OCI-LY3 (cell line): ENCODE measurements around the gene CLDND2.

Source experiments
- H2AFZ ChIP-seq: fragments of 200-600, 300-600 bp; shearing (Covaris generic); 2 replicates; pipeline ENCODE4 v1.6.0; 2014; ENCODE audit warnings: antibody characterized with exemption, low read depth, low read length
- H3K27ac ChIP-seq: fragments of 200-600, 300-600 bp; sonication (generic); 2 replicates; pipeline ENCODE4 v1.5.1; 2014; ENCODE audit warnings: mild to moderate bottlenecking, low read length, moderate library complexity, mixed read lengths
- H3K27me3 ChIP-seq: fragments of 200-600, 300-600 bp; sonication (generic); 2 replicates; pipeline ENCODE4 v1.6.1; 2014; ENCODE audit warnings: low read depth, low read length, mixed read lengths
- H3K36me3 ChIP-seq: fragments of 200-600, 300-600 bp; sonication (generic); replicated peaks from 2 replicates; pipeline ENCODE3; 2014; ENCODE audit warnings: low read depth, low read length, mixed read lengths
- H3K4me1 ChIP-seq: fragments of 300-600, 200-600 bp; sonication (generic); 2 replicates; pipeline ENCODE4 v1.6.1; 2014; ENCODE audit warnings: low read length, mixed read lengths
- H3K4me2 ChIP-seq: fragments of 200-600, 300-600 bp; sonication (generic); 2 replicates; pipeline ENCODE4 v1.6.1; 2014; ENCODE audit warnings: low read length, mixed read lengths
- H3K4me3 ChIP-seq: fragments of 300-600, 200-600 bp; sonication (generic); 2 replicates; pipeline ENCODE4 v1.5.1; 2014; ENCODE audit warnings: antibody characterized with exemption, mild to moderate bottlenecking, low read length, moderate library complexity
- H3K79me2 ChIP-seq: fragments of 300-600, 200-600 bp; shearing (Covaris generic); 2 replicates; pipeline ENCODE4 v1.6.1; 2014; ENCODE audit warnings: mild to moderate bottlenecking, low read length, mixed read lengths
- H3K9ac ChIP-seq: fragments of 300-600, 200-600 bp; shearing (Covaris generic); 2 replicates; pipeline ENCODE4 v1.6.0; 2014; ENCODE audit warnings: mild to moderate bottlenecking, low read length, moderate library complexity
- H3K9me3 ChIP-seq: fragments of 200-600, 300-600 bp; shearing (Covaris generic); 2 replicates; pipeline ENCODE4 v1.6.1; 2014; ENCODE audit warnings: low read length, mixed read lengths; ENCODE audit not compliant: insufficient read depth
- H4K20me1 ChIP-seq: fragments of 200-600, 300-600 bp; sonication (generic); 2 replicates; pipeline ENCODE4 v1.6.1; 2016; ENCODE audit warnings: low read length, mixed read lengths; ENCODE audit not compliant: insufficient read depth
- EZH2phosphoT487 ChIP-seq: fragments of 200-600 bp; shearing (Covaris generic); IDR thresholded peaks from 2 replicates; pipeline ENCODE4 v1.6.1; 2018; ENCODE audit warnings: antibody characterized with exemption, mixed run types, low read depth
- TF ChIP-seq, protein P1 (sequence below): fragments of 200-600, 300-600 bp; sonication (generic); IDR thresholded peaks from 2 replicates; pipeline ENCODE4 v1.5.1; 2014; ENCODE audit warnings: antibody characterized with exemption, low read length, low read depth

CLDND2 gene

DNA sequence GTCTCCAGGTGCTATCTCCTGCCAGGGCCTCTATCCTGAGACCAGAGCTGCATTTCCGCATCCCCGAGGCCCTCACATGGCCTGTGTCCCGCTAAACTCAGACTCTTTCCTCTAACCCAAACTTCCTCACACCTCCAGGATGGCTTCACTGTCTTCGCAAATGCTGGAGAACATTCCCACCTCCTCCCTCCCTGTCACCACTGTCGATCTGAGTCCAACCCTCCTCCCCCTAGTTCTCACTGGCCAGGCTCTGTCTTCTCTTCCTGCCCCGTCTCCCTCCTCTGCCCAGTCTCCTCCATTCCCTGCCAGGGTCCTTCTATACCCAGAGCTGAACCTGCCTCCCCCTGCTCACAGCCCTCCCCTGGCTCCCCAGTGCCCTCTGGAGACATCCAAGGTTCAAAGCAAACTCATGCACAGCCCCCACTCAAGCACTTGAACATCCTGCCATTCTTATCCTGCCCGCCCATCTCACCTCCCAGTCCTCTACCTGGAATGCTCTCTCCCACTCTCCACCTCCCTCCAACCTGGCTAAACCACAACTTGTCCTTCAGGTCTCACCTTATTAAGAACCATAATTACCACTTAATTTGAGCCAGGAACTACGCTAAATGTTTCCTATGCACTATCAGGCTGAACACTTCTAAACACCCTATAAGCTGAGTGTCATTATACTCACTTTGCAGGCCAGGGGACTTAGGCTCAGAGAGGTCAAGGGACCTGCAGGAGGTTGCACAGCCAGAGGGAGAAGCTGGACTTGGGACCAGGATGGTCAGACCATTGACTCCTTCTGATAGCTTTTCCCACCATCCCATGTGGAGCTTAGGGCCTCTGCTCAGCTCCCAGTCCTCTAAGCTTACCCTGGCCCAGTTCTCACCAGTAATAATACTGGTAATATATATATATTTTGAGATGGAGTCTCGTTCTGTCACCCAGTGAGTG lies 25.9 kb downstream of the CLDND2 start:
- H3K27ac ChIP-seq: no peak overlapping the region
- no peak for TF ChIP-seq EZH2phosphoT487
- TF ChIP-seq, protein P1, sequence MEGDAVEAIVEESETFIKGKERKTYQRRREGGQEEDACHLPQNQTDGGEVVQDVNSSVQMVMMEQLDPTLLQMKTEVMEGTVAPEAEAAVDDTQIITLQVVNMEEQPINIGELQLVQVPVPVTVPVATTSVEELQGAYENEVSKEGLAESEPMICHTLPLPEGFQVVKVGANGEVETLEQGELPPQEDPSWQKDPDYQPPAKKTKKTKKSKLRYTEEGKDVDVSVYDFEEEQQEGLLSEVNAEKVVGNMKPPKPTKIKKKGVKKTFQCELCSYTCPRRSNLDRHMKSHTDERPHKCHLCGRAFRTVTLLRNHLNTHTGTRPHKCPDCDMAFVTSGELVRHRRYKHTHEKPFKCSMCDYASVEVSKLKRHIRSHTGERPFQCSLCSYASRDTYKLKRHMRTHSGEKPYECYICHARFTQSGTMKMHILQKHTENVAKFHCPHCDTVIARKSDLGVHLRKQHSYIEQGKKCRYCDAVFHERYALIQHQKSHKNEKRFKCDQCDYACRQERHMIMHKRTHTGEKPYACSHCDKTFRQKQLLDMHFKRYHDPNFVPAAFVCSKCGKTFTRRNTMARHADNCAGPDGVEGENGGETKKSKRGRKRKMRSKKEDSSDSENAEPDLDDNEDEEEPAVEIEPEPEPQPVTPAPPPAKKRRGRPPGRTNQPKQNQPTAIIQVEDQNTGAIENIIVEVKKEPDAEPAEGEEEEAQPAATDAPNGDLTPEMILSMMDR: no peak

DNA sequence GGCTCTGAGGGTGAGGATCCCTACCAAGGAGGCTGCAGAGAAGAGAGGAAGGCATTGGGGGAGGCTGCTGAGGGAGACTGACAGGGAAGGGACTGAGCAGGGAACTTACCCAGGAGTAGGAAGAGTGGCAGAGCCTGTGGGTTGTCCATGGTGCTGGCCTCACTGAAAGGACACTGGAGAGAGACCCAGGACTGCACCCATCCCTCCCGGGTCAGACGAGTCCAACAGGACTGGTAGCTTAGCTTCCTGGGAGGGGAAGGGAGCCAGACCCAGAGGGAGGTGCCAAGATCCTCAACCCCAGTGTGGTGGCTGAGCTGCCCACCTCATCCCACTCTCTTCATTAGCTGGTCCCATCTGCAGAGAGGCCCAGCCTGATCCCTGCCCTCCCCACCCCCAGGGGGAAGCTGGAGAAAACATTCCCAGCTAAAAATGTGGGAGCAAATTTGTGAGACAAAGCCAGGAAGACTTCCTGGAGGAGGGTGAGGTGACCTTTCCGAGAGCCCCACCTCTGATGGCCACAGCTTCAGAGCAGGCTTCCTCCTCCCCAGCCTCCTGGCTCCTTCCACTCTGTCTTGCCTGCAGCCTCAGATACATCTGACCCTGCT lies 26.7 kb downstream of the CLDND2 start, which contains the start of gene VSIG10L:
TSS of gene VSIG10L (minus strand) at position 164 of the 605 bp plus-strand sequence. CDS start at position 149, 15 bp downstream.
- Histone ChIP-seq H3K4me1 (peaks cover 19% of the 10 kb centered on the region), H3K9ac (no peak within 1 kb of the TSS), H2AFZ (no peak within 1 kb of the TSS), H3K27ac (no peak within 1 kb of the TSS), H3K36me3 (peaks cover 9% of the 10 kb centered on the region), H4K20me1 (no peaks in the 10 kb centered on the region), H3K79me2 (no peaks in the 10 kb centered on the region), H3K4me2 (no peak within 1 kb of the TSS), H3K9me3 (no peaks in the 10 kb centered on the region), H3K27me3 (peaks cover 9% of the 10 kb centered on the region; the same call in 1 of the 2 replicates), H3K4me3 (no peak within 1 kb of the TSS)
- TF ChIP-seq EZH2phosphoT487: no peak
- TF ChIP-seq, protein P1: no peak

More for the DNA sequence above, 25.9 kb downstream of the CLDND2 start:
- H3K79me2 ChIP-seq: no peaks in the 10 kb centered on the region
- H3K9ac ChIP-seq: no peak overlapping the region
- no peak overlapping the region for H3K4me2 ChIP-seq
- H3K4me1 ChIP-seq: peaks cover 19% of the 10 kb centered on the region
- no peak overlapping the region for H3K4me3 ChIP-seq
- H4K20me1 ChIP-seq: no peaks in the 10 kb centered on the region
- peaks cover 9% of the 10 kb centered on the region; the same call in 1 of the 2 replicates for H3K27me3 ChIP-seq
- H2AFZ ChIP-seq: no peak overlapping the region
- peaks cover 9% of the 10 kb centered on the region for H3K36me3 ChIP-seq
- no peaks in the 10 kb centered on the region for H3K9me3 ChIP-seq

DNA sequence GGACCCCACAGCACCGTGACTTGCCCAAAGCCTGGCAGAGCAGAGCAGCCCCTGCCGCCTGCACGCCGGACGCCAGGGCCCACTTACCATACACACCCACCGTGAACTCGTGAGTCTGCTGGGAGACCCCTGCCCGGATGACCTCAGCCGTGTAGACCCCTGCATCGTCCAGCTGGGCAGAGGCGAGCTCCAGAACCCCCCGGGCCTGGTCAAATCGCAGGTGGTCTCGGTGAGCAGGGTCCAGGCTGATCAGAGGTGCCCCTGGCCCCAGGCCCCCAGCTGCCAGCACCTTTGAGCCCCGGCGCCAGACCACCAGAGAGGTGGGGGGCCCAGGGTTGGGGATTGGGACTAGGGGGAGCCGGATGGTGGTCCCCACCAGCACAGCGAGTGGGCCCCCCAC lies 27.7 kb downstream of the CLDND2 start:
- H3K4me3 ChIP-seq: no peak overlapping the region
- H3K79me2 ChIP-seq: no peaks in the 10 kb centered on the region

More for the DNA sequence above, 27.7 kb downstream of the CLDND2 start:
- TF ChIP-seq, protein P1: no peak
- TF ChIP-seq EZH2phosphoT487: no peak
- Histone ChIP-seq H2AFZ (no peak overlapping the region), H3K9ac (no peak overlapping the region), H3K4me1 (peaks cover 19% of the 10 kb centered on the region), H3K9me3 (no peaks in the 10 kb centered on the region), H4K20me1 (no peaks in the 10 kb centered on the region), H3K36me3 (peaks cover 6% of the 10 kb centered on the region), H3K27me3 (peaks cover 9% of the 10 kb centered on the region; the same call in 1 of the 2 replicates), H3K4me2 (no peak overlapping the region), H3K27ac (no peak overlapping the region)
